Motor neuron (in vitro differentiated cells): ENCODE measurements around the gene BNIP1. TPM values are rescaled to one million over a fixed set of nuclear protein-coding genes. Genes with fewer than 3 reads are reported as not detected.

Experiments
- ATAC-seq, 8 experiments: fragments of 200-7000 bp; cut with Tn5 transposase; replicated peaks in 6 of 8; 2 replicates each; pipeline ENCODE4 v1.8.0; 2021; ENCODE audit warnings: mild to moderate bottlenecking in 8 of 8, moderate library complexity in 8 of 8
- H3K27ac ChIP-seq, 2 donors: fragments of 250-450 bp; sonication (Bioruptor Pico); 2 replicates each; pipeline ENCODE4 v1.9.0; 2021; ENCODE audit warnings: antibody characterized with exemption in 2 of 2, mild to moderate bottlenecking in 2 of 2, moderate library complexity in 1 of 2
- H3K4me1 ChIP-seq, 2 donors: fragments of 250-450 bp; sonication (Bioruptor Pico); replicated peaks in 1 of 2; 2 replicates each; pipeline ENCODE4 v1.6.1; 2021; ENCODE audit warnings: antibody characterized with exemption in 2 of 2, mild to moderate bottlenecking in 2 of 2, moderate library complexity in 1 of 2
- H3K4me3 ChIP-seq, 5 donors: fragments of 250-450 bp; sonication (Bioruptor Pico); 2 replicates each; pipeline ENCODE4 v1.9.0; 2021; ENCODE audit warnings: antibody characterized with exemption in 5 of 5, mild to moderate bottlenecking in 5 of 5, moderate library complexity in 4 of 5
- WGBS, 10 experiments: fragments of 450-650 bp; shearing (Covaris generic); methylation state at CpG; one replicate each; pipeline ENCODE4 v1.0.0; 2022; 5-methylcytosine and 5-hydroxymethylcytosine counted together
- in situ Hi-C, 9 experiments: fragments of 400-800 bp; cut with MboI; loops; one replicate each; pipeline ENCODE4 v1.15.0; 2021; ENCODE audit warnings: low sequenced_read_pairs in 9 of 9, low pct_unique_long_range_greater_than_20kb in 2 of 9; ENCODE audit not compliant: unreplicated experiment in 9 of 9
- total RNA-seq, 8 experiments: library from RNA; unstranded; fragments of 300-600 nt; gene quantifications; 2 replicates each; pipeline versions ENCODE4 v1.2.3 to v1.2.4, GENCODE V29; 2022

Gene BNIP1
- total RNA-seq, 8 experiments from 2014 or later = 9.1 to 23.5 (median 16.4) TPM

DNA sequence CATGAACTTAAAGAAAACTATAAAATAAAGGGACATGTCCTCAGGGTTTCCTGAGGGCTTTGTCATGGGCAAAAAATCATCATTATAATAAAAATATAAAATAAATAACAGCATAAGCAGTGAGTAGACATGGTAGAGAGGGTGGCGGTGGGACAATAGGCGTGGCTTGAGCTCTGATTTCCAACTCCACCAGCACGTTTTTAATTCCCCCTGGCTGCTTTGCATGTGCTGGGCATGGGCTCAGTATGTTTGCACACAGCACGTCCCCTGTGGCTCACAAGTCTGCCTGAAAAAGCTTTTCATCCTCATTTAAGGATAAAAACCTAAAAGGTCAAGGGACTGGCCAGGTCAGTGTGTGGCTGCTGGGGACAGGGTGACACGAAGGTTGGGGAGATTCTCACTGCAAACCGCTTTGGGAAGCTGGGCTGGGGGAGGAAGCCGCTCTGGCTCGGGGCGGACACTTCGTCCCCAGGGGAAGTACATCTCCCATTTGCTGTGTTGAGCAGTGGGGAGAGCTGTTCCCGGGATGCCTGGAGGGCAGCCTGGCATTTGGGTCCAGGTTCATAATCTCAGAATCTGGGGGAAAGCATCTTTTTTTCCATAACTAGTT, 58.0 kb downstream of the BNIP1 start:
- in situ Hi-C loops = no loop called here
- WGBS, 10 experiments = 0 to 32% (median 0%) methylated on average over 1 to 9 of the region's 11 CpGs; no CpG with 5 or more reads in 3 of the 10 experiments
- peak in 4 of 8 experiments; percentile 22 to 68 (median 42) for ATAC-seq
- no peak overlapping the region for H3K4me3 ChIP-seq
- H3K4me1 ChIP-seq = no peaks in the 10 kb centered on the region
- H3K27ac ChIP-seq = no peak overlapping the region

DNA sequence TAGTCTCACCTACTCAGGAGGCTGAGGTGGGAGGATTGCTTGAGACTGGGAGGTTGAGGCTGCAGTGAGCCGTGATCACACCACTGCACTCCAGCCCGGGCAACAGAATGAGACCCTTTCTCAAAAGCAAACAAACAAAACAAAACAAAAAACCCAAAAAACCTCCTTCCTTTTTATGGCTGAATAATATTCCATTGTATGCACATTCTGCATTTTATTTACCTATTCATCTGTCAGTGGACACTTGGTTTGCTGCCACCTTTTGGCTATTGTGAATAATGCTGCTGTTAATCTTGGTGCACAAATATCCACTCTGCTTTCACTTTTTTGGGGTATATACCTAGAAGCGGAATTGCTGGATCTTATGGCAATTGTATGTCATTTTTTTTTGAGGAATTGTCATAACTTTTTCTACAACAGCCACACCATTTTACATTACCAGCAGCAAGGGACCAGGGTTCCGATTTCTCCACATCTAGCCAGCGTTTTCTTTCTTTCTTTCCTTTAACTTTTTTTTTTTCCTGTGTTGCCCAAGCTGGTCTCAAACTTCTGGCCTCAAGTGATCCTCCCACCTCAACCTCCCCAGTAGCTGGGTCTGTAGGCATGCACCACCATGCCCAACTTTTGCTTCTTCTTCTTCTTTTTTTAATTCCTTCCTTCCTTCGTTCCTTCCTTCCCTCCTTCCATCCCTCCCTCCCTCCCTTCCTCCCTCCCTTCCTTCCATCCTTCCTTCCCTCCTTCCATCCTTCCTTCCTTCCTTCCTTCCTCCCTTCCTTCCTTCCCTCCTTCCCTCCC, 60.1 kb downstream of the BNIP1 start:
- Histone ChIP-seq H3K27ac (no peak overlapping the region), H3K4me1 (no peaks in the 10 kb centered on the region), H3K4me3 (no peak overlapping the region)
- 23 to 100% (median 85%) methylated on average over 1 to 6 of the region's 6 CpGs for WGBS, 10 experiments
- in situ Hi-C loops = no loop called here
- no peak for ATAC-seq

DNA sequence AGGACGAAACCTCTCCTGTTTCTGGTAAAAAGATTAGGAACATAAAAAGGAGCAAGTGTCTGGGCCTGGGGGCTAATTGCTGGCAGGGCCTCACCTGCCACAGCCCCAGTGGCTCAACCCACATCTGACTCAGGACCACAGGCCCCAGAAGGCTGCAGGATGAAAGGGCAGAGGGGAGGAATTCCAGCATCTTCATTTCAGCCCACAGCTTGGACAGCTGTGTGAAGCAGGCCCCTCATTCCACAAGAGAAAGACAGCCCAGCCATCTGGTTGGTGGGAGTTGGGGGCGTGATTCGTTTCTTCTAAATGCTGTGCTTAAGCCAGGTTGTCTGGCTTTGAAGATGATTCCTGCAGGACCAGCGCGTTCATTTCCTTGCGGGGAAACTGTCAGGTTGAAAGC, 61.6 kb downstream of the BNIP1 start:
- ATAC-seq = no peak
- no peak overlapping the region for H3K27ac ChIP-seq
- WGBS, 10 experiments = 20 to 100% (median 75%) methylated on average over 1 to 5 of the region's 6 CpGs; no CpG with 5 or more reads in 4 of the 10 experiments
- H3K4me3 ChIP-seq = no peak overlapping the region
- no peaks in the 10 kb centered on the region for H3K4me1 ChIP-seq
- in situ Hi-C loops = no loop called here

DNA sequence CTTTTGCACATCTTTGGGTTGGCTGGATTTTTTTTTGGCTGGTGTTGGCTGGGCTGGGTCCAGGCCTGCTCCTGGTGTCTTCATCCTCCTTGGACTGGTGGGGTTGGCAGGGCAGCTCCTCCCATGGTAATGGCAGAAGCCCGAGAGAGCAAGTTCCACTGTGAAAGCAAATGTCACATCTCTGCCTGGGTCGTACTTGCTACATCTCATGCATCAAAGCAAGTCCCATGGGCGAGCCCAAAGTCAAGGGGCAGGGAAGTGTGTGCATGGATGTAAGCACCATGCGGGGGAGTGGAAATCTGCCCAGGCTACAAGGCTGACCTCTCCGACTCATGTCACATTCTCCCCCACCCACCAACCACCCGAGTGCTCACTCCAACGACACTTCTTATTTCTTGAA, 64.0 kb downstream of the BNIP1 start:
- H3K4me1 ChIP-seq = no peaks in the 10 kb centered on the region
- 50 to 83% (median 77%) methylated on average over 1 to 5 of the region's 7 CpGs; no CpG with 5 or more reads in 4 of the 10 experiments for WGBS, 10 experiments
- no peak overlapping the region for H3K27ac ChIP-seq
- ATAC-seq = no peak
- H3K4me3 ChIP-seq = no peak overlapping the region
- in situ Hi-C loops = no loop called here

DNA sequence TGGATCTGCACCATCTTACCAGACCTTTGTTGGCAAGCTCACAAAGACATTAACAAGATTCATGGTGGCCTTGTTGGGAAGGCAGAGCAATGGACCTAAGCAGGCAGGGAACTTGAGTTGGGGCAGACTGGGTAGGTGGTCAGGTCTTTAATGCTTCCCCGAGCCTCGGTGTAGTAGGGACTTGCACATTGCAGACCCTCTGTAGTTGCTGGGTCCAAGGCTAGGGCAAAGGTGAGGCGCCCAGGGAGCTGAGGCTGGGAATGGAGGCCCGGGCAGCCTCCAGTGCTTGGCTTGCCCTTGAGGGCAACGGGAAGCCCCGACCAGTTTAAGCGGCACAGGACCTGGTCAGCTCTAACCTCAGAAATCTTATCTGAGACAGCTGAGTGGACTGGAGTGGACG, 66.5 kb downstream of the BNIP1 start:
- in situ Hi-C loops = no loop called here
- Histone ChIP-seq H3K27ac (no peak overlapping the region), H3K4me3 (no peak overlapping the region), H3K4me1 (no peaks in the 10 kb centered on the region)
- ATAC-seq = no peak
- WGBS, 10 experiments = 20 to 100% (median 68%) methylated on average over 1 to 6 of the region's 8 CpGs; no CpG with 5 or more reads in 6 of the 10 experiments

DNA sequence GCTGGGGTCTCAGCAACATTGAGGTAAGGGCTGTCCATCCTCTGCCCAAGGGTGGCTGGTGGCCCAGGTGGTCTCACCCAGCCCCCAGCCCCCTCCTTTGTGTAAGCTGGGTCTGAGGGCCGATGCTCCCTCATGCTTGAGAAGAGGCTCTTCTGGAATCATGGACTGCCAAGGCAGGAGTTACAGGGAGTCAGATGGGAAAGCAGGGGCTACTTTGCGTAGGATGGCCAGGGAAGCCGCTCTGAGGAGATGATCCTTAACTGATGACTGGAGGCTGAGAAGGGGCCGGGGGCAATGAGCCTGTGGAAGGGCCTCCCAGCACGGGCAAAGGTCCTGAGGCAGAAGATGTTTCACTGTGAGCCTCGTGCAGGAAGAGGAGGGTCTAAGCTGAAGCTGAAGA, 67.0 kb downstream of the BNIP1 start:
- 26 to 100% (median 74%) methylated on average over 1 to 3 of the region's 6 CpGs; no CpG with 5 or more reads in 4 of the 10 experiments for WGBS, 10 experiments
- no peak overlapping the region for H3K27ac ChIP-seq
- H3K4me1 ChIP-seq = no peaks in the 10 kb centered on the region
- no peak overlapping the region for H3K4me3 ChIP-seq
- in situ Hi-C loops = no loop called here
- ATAC-seq = no peak

DNA sequence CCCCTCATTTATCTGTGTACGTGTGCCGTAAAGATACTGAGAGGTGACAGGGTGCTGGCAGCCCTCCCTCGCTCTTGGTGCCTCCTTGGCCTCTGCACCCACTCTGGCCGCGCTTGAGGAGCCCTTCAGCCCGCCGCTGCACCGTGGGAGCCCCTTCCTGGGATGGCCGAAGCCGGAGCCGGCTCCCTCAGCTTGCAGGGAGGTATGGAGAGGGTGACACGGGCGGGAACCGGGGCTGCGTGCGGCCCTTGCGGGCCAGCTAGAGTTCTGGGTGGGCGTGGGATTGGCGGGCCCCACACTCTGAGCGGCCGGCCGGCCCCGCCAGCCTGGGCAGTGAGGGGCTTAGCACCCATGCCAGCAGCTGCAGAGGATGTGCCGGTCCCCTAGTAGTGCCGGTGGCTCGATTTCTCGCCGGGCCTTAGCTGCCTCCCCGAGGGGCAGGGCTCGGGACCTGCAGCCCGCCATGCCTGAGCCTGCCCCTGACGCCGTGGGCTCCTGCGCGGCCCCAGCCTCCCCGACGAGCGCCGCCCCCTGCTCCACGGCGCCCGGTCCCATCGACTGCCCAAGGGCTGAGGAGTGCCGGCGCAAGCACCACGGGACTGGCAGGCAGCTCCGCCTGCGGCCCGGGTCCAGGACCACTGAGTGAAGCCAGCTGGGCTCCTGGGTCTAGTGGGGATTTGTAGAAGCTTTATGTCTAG, 69.1 kb downstream of the BNIP1 start:
- no peak for ATAC-seq
- in situ Hi-C loops = no loop called here
- 80 to 100% (median 92%) methylated on average over 1 to 8 of the region's 49 CpGs; no CpG with 5 or more reads in 3 of the 10 experiments for WGBS, 10 experiments
- no peaks in the 10 kb centered on the region for H3K4me1 ChIP-seq
- H3K4me3 ChIP-seq = no peak overlapping the region
- no peak overlapping the region for H3K27ac ChIP-seq

Other genes with a start within 250 kb of the BNIP1 start
- 100 to 1,000 TPM in 1 of 8 experiments, 10 to 100 TPM in 7; 72.3 to 100 (median 85.8) TPM for gene RPL26L1, start 185.1 kb upstream of the BNIP1 start, total RNA-seq
- 100 to 1,000 TPM in 2 of 8 experiments, 10 to 100 TPM in 6; 34.5 to 352 (median 65.6) TPM for gene ATP6V0E1, start 160.8 kb upstream of the BNIP1 start, total RNA-seq
- 10 to 100 TPM in 7 of 8 experiments, 1 to 10 TPM in 1; 7.9 to 20.8 (median 15.6) TPM for gene CREBRF, start 88.2 kb upstream of the BNIP1 start, total RNA-seq
- under 1 TPM in 4 of 8 experiments, not detected in 4; 0.08 to 0.93 (median 0.32) TPM for gene NKX2-5, start 90.7 kb downstream of the BNIP1 start, total RNA-seq
- gene STC2, start 183.9 kb downstream of the BNIP1 start, total RNA-seq = 10 to 100 TPM in 4 of 8 experiments, 1 to 10 TPM in 4; 2.3 to 92.3 (median 13.9) TPM